Upper lobe of left lung (tissue), 4 donors: ENCODE measurements around the gene ST8SIA2.

Experiments used
- CTCF ChIP-seq, 6 experiments: fragments of 450-650 bp in 4 of 6; fragments of 200-600 bp in 2 of 6; sonication (generic) in 2 of 6; IDR thresholded peaks; one replicate each; pipeline ENCODE4 v1.5.1; 2016 to 2019; ENCODE audit warnings: antibody characterized with exemption in 6 of 6
- POLR2A ChIP-seq, 4 donors: fragments of 450-650 bp; IDR thresholded peaks; one replicate each; pipeline ENCODE4 v1.5.1; 2016 to 2017; ENCODE audit warnings: antibody characterized with exemption in 4 of 4, mild to moderate bottlenecking in 2 of 4

GRCh38 chr15:92421976-92422375 lies 28.3 kb downstream of the ST8SIA2 start:
- TF ChIP-seq CTCF (IDR thresholded peaks at IDR 0.05), result no peak
- no peak for TF ChIP-seq POLR2A (IDR thresholded peaks at IDR 0.05)
